IMR-90 (cell line): ENCODE measurements around the gene SAPCD1. TPM values are rescaled to one million over a fixed set of nuclear protein-coding genes. Genes with fewer than 3 reads are reported as not detected.

ENCODE experiments used
- ATAC-seq: fragments of 200-7000 bp; cut with Tn5 transposase; 2 replicates; pipeline ENCODE4 v1.9.1; 2020; ENCODE audit warnings: low read depth, mild to moderate bottlenecking, moderate library complexity
- BruUV-seq: library from RNA; stranded (reverse); fragments of 400-500 nt; replicated peaks from 2 replicates; lab custom pipeline; 2021; lab: Mats Ljungman, UMichigan
- CTCF ChIA-PET: fragments of 300-600 bp; formaldehyde crosslinking; extraction: SDS; loops from one replicate; lab custom pipeline; 2021; ENCODE audit warnings: antibody characterized with exemption; lab: Yijun Ruan, JAX
- POLR2A ChIA-PET: fragments of 300-600 bp; sonication (Branson Sonifier 250); formaldehyde crosslinking; loops from one replicate; lab custom pipeline; 2022; ENCODE audit warnings: antibody characterized with exemption; ENCODE audit not compliant: unreplicated experiment; lab: Charles Lee
- DNase-seq: peaks from one replicate; pipeline ENCODE4 v3.0.0; 2013
- H2AFZ ChIP-seq: replicated peaks from 2 replicates; pipeline ENCODE3; 2013; ENCODE audit warnings: low read length, mild to moderate bottlenecking; ENCODE audit not compliant: poor library complexity
- H2AK5ac ChIP-seq: 2 replicates; pipeline ENCODE4 v1.6.1; 2013; ENCODE audit warnings: low read depth, low read length, inconsistent platforms
- H2AK9ac ChIP-seq: replicated peaks from 2 replicates; pipeline ENCODE3; 2013; ENCODE audit warnings: mild to moderate bottlenecking, low read depth, low read length, moderate library complexity; ENCODE audit not compliant: poor library complexity
- H2BK120ac ChIP-seq: 2 replicates; pipeline ENCODE4 v1.6.1; 2013; ENCODE audit warnings: low read depth, low read length, inconsistent platforms
- H2BK15ac ChIP-seq: 3 replicates; pipeline ENCODE4 v1.6.1; 2013; ENCODE audit warnings: low read depth, low read length, inconsistent platforms
- H2BK20ac ChIP-seq: 2 replicates; pipeline ENCODE4 v1.6.1; 2013; ENCODE audit warnings: low read depth, mild to moderate bottlenecking, inconsistent platforms, low read length, moderate library complexity
- H2BK5ac ChIP-seq: 2 replicates; pipeline ENCODE4 v1.6.1; 2013; ENCODE audit warnings: mild to moderate bottlenecking, low read depth, low read length, inconsistent platforms; ENCODE audit not compliant: poor library complexity, severe bottlenecking
- H3K14ac ChIP-seq: replicated peaks from 2 replicates; pipeline ENCODE4 v1.6.1; 2013; ENCODE audit warnings: low read depth, low read length, inconsistent platforms
- H3K18ac ChIP-seq: 2 replicates; pipeline ENCODE4 v1.6.1; 2013; ENCODE audit warnings: low read depth, low read length, control low read depth
- H3K23ac ChIP-seq: 2 replicates; pipeline ENCODE4 v1.6.1; 2013; ENCODE audit warnings: low read depth, low read length, inconsistent platforms
- H3K27ac ChIP-seq: 2 replicates; pipeline ENCODE4 v1.5.1; 2013; ENCODE audit warnings: mild to moderate bottlenecking, control low read depth, low read length; ENCODE audit not compliant: insufficient read depth
- H3K27me3 ChIP-seq: 2 replicates; pipeline ENCODE4 v1.6.1; 2013; ENCODE audit warnings: low read length; ENCODE audit not compliant: control insufficient read depth, insufficient read depth
- H3K36me3 ChIP-seq: 2 replicates; pipeline ENCODE4 v1.6.1; 2013; ENCODE audit warnings: low read length, mixed read lengths; ENCODE audit not compliant: control insufficient read depth, insufficient read depth
- H3K4ac ChIP-seq: 2 replicates; pipeline ENCODE4 v1.6.1; 2013; ENCODE audit warnings: low read depth, low read length, inconsistent platforms
- H3K4me1 ChIP-seq: 2 replicates; pipeline ENCODE4 v1.6.1; 2013; ENCODE audit warnings: low read length, mixed read lengths; ENCODE audit not compliant: control insufficient read depth, insufficient read depth
- H3K4me2 ChIP-seq: 2 replicates; pipeline ENCODE4 v1.6.1; 2013; ENCODE audit warnings: low read depth, mild to moderate bottlenecking, control low read depth, low read length, moderate library complexity
- H3K4me3 ChIP-seq: 2 replicates; pipeline ENCODE4 v1.5.1; 2013; ENCODE audit warnings: low read depth, mild to moderate bottlenecking, control low read depth, low read length, moderate library complexity; ENCODE audit not compliant: insufficient read depth
- H3K56ac ChIP-seq: 2 replicates; pipeline ENCODE4 v1.6.1; 2013; ENCODE audit warnings: low read length, inconsistent platforms; ENCODE audit not compliant: insufficient read depth; ENCODE audit errors: extremely low read depth
- H3K79me1 ChIP-seq, 2 experiments: 2 replicates each; pipeline ENCODE4 v1.6.1; 2013; ENCODE audit warnings: low read length in 2 of 2, inconsistent platforms in 1 of 2, low read depth in 1 of 2
- H3K9ac ChIP-seq: 2 replicates; pipeline ENCODE4 v1.6.1; 2013; ENCODE audit warnings: low read depth, low read length, control low read depth
- H3K9me1 ChIP-seq: 2 replicates; pipeline ENCODE4 v1.6.1; 2013; ENCODE audit warnings: low read length, inconsistent platforms; ENCODE audit not compliant: insufficient read depth
- H3K9me3 ChIP-seq: 2 replicates; pipeline ENCODE4 v1.6.1; 2013; ENCODE audit warnings: low read length; ENCODE audit not compliant: control insufficient read depth, insufficient read depth
- H4K20me1 ChIP-seq: 2 replicates; pipeline ENCODE4 v1.6.1; 2013; ENCODE audit warnings: low read length, inconsistent platforms; ENCODE audit not compliant: insufficient read depth
- H4K5ac ChIP-seq: 2 replicates; pipeline ENCODE4 v1.6.1; 2013; ENCODE audit warnings: mild to moderate bottlenecking, low read depth, low read length, control low read depth
- H4K8ac ChIP-seq, 2 experiments: 2 replicates each; pipeline ENCODE4 v1.6.1; 2013; ENCODE audit warnings: low read depth in 2 of 2, low read length in 2 of 2, control low read depth in 1 of 2, inconsistent platforms in 1 of 2
- H4K91ac ChIP-seq: 2 replicates; pipeline ENCODE4 v1.6.1; 2013; ENCODE audit warnings: low read depth, low read length, inconsistent platforms; ENCODE audit not compliant: insufficient read depth
- BHLHE40 ChIP-seq: fragments of 150-350 bp; IDR thresholded peaks from 2 replicates; pipeline ENCODE4 v1.6.1; 2016; ENCODE audit warnings: mild to moderate bottlenecking, low read depth, low read length
- CEBPB ChIP-seq: IDR thresholded peaks from 2 replicates; pipeline ENCODE4 v1.6.1; 2012; ENCODE audit warnings: low read depth, low read length, improper control_type of control experiment
- CHD1 ChIP-seq: IDR thresholded peaks from 2 replicates; pipeline ENCODE4 v1.6.1; 2012; ENCODE audit warnings: low read depth, low read length, improper control_type of control experiment
- MAZ ChIP-seq: IDR thresholded peaks from 2 replicates; pipeline ENCODE4 v1.6.1; 2012; ENCODE audit warnings: low read depth, mild to moderate bottlenecking, low read length, improper control_type of control experiment, moderate library complexity, borderline replicate concordance
- MXI1 ChIP-seq: IDR thresholded peaks from 2 replicates; pipeline ENCODE4 v1.6.1; 2012; ENCODE audit warnings: low read depth, mild to moderate bottlenecking, low read length, moderate library complexity, borderline replicate concordance
- POLR2A ChIP-seq: IDR thresholded peaks from 2 replicates; pipeline ENCODE4 v1.6.1; 2012; ENCODE audit warnings: mild to moderate bottlenecking, low read depth, low read length
- RCOR1 ChIP-seq: IDR thresholded peaks from 2 replicates; pipeline ENCODE4 v1.6.1; 2012; ENCODE audit warnings: mild to moderate bottlenecking, low read length, improper control_type of control experiment; ENCODE audit not compliant: insufficient replicate concordance
- RFX5 ChIP-seq: IDR thresholded peaks from 2 replicates; pipeline ENCODE4 v1.8.0; 2012; ENCODE audit warnings: low read depth, mild to moderate bottlenecking, low read length, moderate library complexity
- WGBS, 2 experiments: methylation state at CpG; one replicate each; pipeline versions ENCODE4 v1.1.5 to v1.1.7; 2013; ENCODE audit warnings: missing lambda C conversion rate in 2 of 2; ENCODE audit not compliant: insufficient read length in 1 of 2; ENCODE audit errors: extremely low coverage in 2 of 2; 5-methylcytosine and 5-hydroxymethylcytosine counted together
- dilution Hi-C: fragments of 300-500 bp; cut with HindIII; formaldehyde crosslinking; loops from one replicate; pipeline ENCODE4 v1.14.3; 2018; ENCODE audit warnings: low sequenced_read_pairs; ENCODE audit not compliant: unreplicated experiment
- in situ Hi-C: fragments of 300-500 bp; cut with MboI; formaldehyde crosslinking; loops from 3 replicates; pipeline ENCODE4 v1.14.3; 2019; ENCODE audit warnings: low sequenced_read_pairs, inconsistent platforms, mixed read lengths
- intact Hi-C: fragments of 100-400 bp; cut with micrococcal nuclease; formaldehyde crosslinking; loops from 2 replicates; pipeline ENCODE4 v1.10.0; 2022
- polyA plus RNA-seq, 3 experiments: library from polyadenylated mRNA; depleted of rRNA; stranded (reverse); fragments of >200 nt; gene quantifications; 2 replicates each; pipeline ENCODE4 v1.2.3, GENCODE V29; 2012; ENCODE audit warnings: low replicate concordance in 1 of 3
- total RNA-seq: library from RNA; depleted of rRNA; stranded (reverse); fragments of >200 nt; gene quantifications from 2 replicates; pipeline ENCODE4 v1.2.3, GENCODE V29; 2012
- TF ChIP-seq, protein P1 (sequence below): fragments of 150-350 bp; IDR thresholded peaks from 2 replicates; pipeline ENCODE4 v1.6.1; 2016; ENCODE audit warnings: low read depth, mild to moderate bottlenecking, low read length, moderate library complexity, borderline replicate concordance
- TF ChIP-seq, protein P2 (sequence below): conservative IDR thresholded peaks from 2 replicates; pipeline ENCODE4 v1.5.1; 2012; ENCODE audit warnings: mild to moderate bottlenecking, low read depth, low read length, improper control_type of control experiment
- TF ChIP-seq, protein P3 (sequence below): fragments of 150-350 bp; IDR thresholded peaks from 2 replicates; pipeline ENCODE4 v1.6.1; 2017; ENCODE audit warnings: mild to moderate bottlenecking, antibody characterized with exemption, low read length, low read depth

SAPCD1 gene
- total and polyA plus RNA-seq, 2 of the 4 experiments (the other 2 are of a cell fraction), result 2.3 TPM; not detected in 1

DNA sequence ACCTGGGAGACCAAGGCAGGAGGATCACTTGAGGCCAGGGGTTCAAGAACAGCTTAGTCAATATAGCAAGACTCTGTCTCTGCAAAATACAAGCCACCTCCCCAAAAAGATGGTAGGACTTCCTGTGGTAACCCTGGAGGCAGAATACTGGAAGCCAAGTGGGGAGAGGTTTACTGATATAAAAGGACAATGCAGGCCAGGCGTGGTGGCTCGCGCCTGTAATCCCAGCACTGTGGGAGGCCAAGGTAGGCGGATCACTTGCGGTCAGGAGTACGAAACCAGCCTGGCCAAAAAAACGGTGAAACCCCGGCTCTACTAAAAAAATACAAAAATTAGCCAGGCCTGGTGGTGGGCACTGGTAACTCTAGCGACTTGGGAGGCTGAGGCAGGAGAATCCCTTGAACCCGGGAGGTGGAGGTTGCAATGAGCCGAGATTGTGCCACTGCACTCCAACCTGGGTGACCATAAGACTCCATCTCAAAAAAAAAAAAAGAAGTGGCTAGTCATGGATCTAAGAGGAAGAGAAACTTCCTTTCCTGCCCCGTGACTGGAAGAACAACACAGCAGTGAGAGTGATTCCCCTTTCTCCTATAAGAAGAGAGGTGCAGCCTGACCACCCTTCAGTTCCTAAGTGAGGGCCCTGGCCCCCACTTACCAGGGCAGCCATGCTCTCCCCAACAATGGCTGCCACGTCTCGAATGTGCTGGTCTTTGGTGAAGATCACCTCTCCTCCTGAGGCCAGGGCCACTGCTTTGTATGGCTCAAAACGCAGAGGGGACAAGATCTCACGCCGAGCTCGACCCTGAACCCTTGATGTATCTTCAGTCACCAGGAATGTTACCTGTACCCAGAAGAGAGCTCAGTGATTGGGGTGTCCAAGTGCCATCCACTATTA lies 6.2 kb downstream of the SAPCD1 start:
- no peak overlapping the region for H3K9ac ChIP-seq
- TF ChIP-seq MXI1 (no peak), MAZ (no peak), RCOR1 (no peak), BHLHE40 (no peak), POLR2A (no peak), CHD1 (no peak), RFX5 (no peak), CEBPB (no peak)
- TF ChIP-seq, protein P1, sequence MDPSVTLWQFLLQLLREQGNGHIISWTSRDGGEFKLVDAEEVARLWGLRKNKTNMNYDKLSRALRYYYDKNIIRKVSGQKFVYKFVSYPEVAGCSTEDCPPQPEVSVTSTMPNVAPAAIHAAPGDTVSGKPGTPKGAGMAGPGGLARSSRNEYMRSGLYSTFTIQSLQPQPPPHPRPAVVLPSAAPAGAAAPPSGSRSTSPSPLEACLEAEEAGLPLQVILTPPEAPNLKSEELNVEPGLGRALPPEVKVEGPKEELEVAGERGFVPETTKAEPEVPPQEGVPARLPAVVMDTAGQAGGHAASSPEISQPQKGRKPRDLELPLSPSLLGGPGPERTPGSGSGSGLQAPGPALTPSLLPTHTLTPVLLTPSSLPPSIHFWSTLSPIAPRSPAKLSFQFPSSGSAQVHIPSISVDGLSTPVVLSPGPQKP, result no peak
- TF ChIP-seq, protein P2, sequence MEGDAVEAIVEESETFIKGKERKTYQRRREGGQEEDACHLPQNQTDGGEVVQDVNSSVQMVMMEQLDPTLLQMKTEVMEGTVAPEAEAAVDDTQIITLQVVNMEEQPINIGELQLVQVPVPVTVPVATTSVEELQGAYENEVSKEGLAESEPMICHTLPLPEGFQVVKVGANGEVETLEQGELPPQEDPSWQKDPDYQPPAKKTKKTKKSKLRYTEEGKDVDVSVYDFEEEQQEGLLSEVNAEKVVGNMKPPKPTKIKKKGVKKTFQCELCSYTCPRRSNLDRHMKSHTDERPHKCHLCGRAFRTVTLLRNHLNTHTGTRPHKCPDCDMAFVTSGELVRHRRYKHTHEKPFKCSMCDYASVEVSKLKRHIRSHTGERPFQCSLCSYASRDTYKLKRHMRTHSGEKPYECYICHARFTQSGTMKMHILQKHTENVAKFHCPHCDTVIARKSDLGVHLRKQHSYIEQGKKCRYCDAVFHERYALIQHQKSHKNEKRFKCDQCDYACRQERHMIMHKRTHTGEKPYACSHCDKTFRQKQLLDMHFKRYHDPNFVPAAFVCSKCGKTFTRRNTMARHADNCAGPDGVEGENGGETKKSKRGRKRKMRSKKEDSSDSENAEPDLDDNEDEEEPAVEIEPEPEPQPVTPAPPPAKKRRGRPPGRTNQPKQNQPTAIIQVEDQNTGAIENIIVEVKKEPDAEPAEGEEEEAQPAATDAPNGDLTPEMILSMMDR, result no peak
- TF ChIP-seq, protein P3, sequence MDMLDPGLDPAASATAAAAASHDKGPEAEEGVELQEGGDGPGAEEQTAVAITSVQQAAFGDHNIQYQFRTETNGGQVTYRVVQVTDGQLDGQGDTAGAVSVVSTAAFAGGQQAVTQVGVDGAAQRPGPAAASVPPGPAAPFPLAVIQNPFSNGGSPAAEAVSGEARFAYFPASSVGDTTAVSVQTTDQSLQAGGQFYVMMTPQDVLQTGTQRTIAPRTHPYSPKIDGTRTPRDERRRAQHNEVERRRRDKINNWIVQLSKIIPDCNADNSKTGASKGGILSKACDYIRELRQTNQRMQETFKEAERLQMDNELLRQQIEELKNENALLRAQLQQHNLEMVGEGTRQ, result no peak
- 87% methylated on average over 9 of the region's 18 CpGs; no CpG with 5 or more reads in 1 of the 2 experiments for WGBS, 2 experiments
- no peak overlapping the region for H4K5ac ChIP-seq
- H2BK5ac ChIP-seq, result no peak overlapping the region
- H3K9me1 ChIP-seq, result peaks cover 6% of the 10 kb centered on the region
- intact Hi-C loops (no loop called here), in situ Hi-C loops (no loop called here), dilution Hi-C loops (no loop called here)
- no peaks in the 10 kb centered on the region for H3K9me3 ChIP-seq
- no peak overlapping the region for H2BK20ac ChIP-seq
- H3K14ac ChIP-seq, result no peak overlapping the region
- H2AFZ ChIP-seq, result no peak overlapping the region
- no peak overlapping the region for H3K23ac ChIP-seq
- H3K27ac ChIP-seq, result no peak overlapping the region
- BruUV-seq, result no TSS peak
- ChIA-PET POLR2A (no interaction called here), CTCF (interaction anchor here (1.3 to 1.6 kb wide), 2 partner anchors 16 to 18 kb away, joined by 3 to 5 read pairs; no protein-coding TSS in a partner anchor)
- no peak overlapping the region for H2BK120ac ChIP-seq
- no peaks in the 10 kb centered on the region for H3K79me1 ChIP-seq
- no peak overlapping the region for H2AK9ac ChIP-seq
- no peak overlapping the region for H4K91ac ChIP-seq
- ATAC-seq (no peak), DNase-seq (no peak)
- H3K36me3 ChIP-seq, result no peaks in the 10 kb centered on the region
- no peak overlapping the region for H3K56ac ChIP-seq
- no peak overlapping the region for H2AK5ac ChIP-seq
- no peaks in the 10 kb centered on the region for H3K27me3 ChIP-seq
- no peak overlapping the region for H3K4me3 ChIP-seq
- no peak overlapping the region for H2BK15ac ChIP-seq
- peaks cover 1% of the 10 kb centered on the region; the same call in 1 of the 2 replicates for H3K4me1 ChIP-seq
- H3K4ac ChIP-seq, result no peak overlapping the region
- no peak overlapping the region for H3K18ac ChIP-seq
- H4K8ac ChIP-seq, result no peak overlapping the region
- H3K4me2 ChIP-seq, result no peak overlapping the region
- H4K20me1 ChIP-seq, result no peaks in the 10 kb centered on the region
